Fibroblast of skin of right quadriceps (primary cell): Measurements from ENCODE around the gene GREB1.

Experiments used
- DNase-seq: peaks from one replicate; pipeline ENCODE4 v3.0.0-alpha.2; 2013

Gene GREB1

GRCh38 chr2:11667866-11668637, 134.2 kb downstream of the GREB1 start:
- DNase-seq: no peak

DNA sequence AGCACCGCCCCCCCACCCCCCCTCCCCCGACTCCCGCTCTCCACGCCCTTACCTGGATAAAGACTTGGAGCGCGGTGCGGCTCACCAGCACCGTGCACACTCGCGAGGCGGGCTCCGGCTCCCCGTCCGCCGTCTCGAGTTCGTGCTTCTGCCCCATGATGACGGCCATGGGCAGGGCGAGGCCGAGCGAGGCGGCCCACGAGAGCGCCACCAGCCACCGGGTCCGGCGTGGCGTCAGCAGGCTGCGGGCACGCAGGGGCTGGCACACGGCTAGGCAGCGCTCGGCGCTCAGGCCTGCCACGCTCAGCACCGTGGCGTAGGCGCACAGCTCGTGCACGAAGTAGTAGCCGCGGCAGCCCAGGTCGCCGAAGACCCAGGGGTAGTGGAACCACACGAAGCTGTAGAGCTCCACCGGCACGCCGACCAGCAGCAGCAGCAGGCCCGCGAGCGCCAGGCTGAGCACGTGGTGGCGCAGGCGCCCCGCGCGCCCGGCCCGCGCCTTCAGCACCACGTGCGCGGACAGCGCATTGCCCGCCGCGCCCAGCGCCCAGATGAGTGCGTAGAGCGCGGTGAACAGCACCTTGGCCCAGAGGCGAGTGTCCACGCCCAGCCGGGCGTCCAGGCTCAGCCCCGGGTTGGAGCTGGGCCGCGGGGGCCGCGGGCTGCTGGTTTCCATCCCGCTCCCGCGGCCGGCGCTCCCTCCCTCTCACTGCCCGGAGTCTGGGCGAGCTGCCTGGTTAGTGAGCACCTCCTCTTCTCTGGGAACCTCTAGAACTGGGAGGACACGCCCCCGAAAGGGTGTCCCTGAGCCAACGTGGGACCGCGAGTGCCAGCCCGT, 135.8 kb downstream of the GREB1 start, which contains the start of gene NTSR2:
Gene NTSR2 (minus strand): TSS at position 742 of the 838 bp plus-strand sequence. CDS start 66 bp downstream, at position 676.
- peak; percentile 52 for DNase-seq

DNA sequence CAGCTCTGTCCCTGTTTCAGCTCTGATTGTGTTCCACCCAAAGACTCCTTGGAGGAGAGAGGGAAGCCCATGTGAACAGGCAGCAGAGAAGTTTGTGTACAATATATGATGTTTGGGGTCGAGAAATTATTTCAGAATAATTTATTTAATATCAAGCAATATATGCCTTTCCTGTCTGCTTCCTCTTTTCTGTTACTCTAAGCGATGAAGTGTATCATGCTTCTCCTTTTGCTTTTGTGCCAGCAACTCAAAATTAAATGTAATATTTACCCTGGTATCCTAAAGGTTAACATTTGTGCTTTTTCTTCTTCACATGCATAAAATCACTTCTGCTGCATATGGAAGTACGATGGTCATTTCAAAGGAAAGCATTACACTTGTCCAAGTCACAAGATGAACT, 138.6 kb downstream of the GREB1 start:
- no peak for DNase-seq

- no peak for DNase-seq
Observed at GRCh38 chr2:11674983-11675382, 141.1 kb downstream of the GREB1 start.

DNA sequence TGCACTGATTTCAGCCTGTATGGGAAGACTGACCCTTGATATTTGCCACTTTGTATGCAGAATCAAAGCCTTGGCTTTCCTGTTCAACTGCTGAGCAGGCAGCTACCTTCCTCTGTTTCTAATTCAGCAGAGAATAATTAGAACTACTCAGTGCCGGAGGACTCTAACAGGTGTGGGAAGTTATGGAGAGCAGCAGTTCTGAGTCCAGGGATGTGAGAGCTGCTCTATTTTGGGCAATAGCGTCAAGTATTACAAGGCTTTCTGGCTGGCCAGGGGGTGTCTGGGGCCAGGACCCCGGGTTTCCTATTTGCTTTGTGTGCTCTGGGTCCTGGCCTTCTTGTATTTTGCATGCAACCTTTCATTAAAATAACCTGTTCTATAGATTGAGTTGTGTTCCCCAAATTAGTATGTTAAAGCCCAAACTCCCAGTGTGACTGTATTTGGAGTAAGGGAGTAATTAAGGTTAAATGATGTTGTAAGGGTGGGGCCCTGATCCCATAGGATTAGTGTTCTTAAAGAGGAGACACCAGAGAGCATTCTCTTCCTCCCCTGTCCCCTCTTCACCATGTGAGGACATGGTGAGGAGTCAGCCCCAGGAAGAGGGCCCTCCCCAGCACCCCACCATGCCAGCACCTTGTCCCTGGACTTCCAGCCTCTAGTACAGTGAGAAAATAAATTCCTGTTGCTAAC, 141.7 kb downstream of the GREB1 start:
- no peak for DNase-seq

- DNase-seq: no peak
Observed at GRCh38 chr2:11676640-11677039, 142.8 kb downstream of the GREB1 start.

DNA sequence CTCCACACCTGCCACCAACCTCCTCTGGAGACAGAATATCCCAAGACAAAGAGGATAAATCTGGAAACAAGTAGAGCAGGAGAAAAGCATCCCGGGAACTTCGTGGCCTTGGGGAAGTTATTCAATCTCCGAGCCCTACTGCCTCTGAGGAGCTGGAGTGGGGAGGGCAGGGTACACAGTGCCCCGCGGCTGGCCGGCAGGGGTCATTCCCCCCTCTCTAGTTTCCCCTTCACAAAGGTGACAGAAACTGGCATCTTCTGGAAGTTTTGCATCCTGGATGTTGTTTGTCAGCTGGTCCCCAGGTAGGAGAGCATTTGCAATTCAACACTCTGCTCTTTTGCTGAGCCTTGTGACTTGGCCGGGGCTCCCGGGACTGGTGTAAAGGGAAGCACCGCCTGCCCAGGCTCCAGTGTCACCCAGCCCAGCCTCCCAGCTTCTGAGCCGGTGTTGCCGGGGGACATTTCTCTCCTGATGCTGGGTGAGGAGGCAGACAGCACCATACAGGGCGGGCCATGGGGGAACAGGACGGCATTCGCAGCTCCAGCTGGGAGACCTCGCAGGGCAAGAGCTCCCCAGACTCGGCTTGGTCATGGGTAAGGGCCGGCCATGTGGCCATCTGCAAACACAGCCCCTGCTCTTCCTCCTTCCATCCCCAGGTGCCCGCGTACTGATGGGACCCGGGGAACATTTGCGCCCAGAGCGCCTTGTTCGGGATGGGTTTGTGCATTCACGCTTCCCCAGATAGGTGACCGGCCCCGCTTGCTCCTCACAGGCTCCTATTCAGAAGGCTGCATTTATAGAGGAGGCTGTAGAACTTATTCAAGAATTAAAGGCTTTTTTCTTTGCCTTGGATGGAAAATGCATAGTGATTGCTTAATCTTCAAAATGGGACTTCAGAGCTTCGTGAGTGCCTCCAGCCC, 143.6 kb downstream of the GREB1 start:
- no peak for DNase-seq

GRCh38 chr2:11678306-11678960, 144.6 kb downstream of the GREB1 start:
- DNase-seq: no peak

- no peak for DNase-seq
Observed at GRCh38 chr2:11679016-11679415, 145.2 kb downstream of the GREB1 start.

- no peak for DNase-seq
Observed at GRCh38 chr2:11679486-11680181, 145.8 kb downstream of the GREB1 start.

- DNase-seq: no peak
Observed at GRCh38 chr2:11680182-11680900, 146.5 kb downstream of the GREB1 start.

DNA sequence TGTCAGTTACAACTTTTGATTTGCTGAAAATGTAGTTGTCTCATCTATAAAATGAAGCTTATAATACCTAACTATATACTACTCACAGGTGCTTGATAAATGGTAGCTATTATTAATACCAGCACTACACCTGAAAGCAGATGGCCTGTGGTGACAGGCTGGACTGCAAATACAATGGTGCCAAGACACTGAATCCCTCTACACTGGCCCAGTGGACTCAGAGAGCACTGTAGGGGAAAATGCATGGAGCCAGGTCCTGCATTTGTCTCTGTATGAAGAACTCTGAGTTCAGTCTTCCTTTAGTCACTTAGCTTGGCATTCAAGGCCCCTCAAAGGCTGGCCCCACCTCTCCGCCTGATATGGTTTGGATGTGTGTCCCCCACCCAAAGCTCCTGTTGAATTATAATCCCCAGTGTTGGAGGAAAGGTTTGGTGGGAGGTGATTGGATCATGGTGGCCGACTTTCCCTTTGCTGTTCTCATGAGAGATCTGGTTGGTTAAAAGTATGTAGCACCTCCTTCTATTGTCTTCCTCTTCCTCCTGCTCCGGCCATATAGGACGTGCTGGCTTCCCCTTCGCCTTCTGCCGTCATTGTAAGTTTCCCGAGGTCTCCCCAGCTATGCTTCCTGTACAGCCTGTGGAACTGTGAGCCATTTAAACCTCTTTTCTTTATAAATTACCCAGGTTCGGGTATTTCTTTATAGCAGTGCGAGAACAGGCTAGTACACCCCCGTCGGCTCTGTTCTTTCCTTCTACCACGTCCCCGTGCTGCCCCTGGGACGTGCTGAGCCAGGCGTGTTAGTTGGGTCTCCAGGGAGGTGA, 147.3 kb downstream of the GREB1 start:
- no peak for DNase-seq

DNA sequence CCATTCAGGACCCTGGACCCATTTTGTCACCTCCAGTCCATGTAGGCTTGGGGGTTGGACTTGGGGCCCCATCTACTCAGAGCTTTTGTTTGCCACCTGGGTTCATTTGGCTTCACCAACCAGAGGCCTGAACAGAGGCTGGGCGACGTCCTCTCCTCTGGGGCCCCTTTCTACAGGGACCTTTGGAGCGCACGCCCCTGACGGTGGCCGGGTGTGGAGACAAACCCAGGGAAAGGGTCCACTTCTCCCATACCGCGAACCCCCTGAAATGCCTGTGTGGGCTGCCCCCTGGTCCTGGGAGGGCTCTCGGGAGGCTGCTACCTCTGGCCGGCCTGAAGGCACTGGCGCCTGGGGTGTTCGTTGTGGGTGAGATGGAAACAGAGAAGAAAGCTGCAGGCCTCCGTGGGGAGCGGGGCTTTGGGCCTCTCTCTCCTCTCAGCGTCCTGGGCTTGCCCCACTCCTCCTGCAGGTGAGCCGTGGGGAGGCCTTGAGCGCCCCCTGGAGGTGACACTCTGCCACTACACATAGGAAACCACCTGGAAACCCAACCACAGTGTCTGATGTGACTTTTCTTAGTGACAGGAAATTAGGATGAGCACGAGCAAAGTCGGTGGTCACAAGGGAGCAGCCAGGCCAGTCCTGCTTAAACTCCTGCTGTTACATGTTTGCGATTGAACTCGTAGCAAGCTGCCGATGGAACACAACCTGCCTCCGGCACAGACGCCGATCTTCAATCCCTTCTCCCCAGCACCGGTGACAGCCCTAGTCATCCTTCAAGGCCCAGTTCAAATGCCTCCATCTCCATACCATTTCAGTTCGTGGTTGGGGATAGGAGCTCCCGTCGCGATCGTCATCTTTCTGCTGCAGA, 148.1 kb downstream of the GREB1 start:
- no peak for DNase-seq

DNA sequence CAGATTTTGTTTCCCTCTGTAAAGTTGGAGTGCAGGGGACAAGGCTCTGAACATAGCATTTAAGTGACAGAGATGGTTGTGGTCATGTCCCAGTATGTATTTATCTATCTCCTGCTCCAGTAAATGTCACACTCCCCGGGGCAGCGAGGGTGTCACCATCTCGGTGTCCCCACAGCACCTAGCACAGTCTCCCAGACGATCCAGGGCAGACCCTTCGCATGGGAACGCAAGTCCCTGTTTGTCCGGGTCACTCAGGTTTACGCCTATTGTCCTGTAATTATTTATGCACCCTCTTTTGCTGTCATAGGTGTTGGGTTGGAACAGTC, 148.7 kb downstream of the GREB1 start:
- no peak for DNase-seq

DNA sequence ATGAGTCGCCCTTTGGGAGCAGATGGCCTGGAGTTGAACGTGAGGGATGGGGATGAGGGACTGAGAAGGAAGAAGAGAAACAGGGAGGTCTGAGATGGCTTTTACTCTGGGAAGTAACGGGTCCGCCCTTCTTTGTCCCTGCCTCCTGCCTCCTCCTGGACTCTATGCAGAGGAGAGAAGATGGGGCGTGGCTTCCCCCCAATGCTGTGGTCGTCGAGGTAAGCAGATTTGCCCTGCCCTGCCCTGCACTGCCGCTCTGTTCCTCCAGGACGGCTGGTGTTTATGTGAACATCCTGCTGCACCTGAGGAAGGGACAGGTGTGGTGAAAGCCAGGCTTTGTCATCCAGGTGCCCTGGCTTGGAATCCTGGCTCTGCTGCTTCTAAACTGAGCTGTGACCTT, 149.6 kb downstream of the GREB1 start:
- DNase-seq: no peak

DNA sequence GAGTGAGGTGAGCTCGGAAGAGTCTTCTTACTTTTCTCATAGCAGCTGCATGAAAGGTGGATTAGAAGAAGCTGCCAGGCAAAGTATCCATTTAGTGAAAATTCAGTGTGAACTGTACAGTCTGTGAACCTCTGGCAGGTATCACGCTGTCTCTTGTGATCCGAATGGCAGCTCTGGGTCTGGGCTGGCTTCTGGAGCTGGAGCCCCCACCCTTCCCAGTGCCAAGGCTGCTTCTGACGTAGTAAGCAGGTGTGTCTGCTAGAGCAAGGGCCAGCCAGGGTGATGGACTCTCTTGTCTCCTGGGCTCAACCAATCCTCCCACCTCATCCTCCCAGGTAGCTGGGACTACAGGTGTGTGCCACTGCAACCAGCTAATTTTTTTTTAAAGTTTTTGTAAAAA, 150.1 kb downstream of the GREB1 start:
- no peak for DNase-seq

- no peak for DNase-seq
Observed at GRCh38 chr2:11684894-11685460, 151.1 kb downstream of the GREB1 start.

GRCh38 chr2:11685906-11686470, 152.1 kb downstream of the GREB1 start:
- DNase-seq: no peak
